HG03432 (cell line): Measurements from ENCODE around the gene MACROD2.
A peak's percentile ranks its signal among the peaks of the same experiment; 100 is the strongest.
"Not testable (repeated sequence)": the region's sequence is repeated elsewhere in the genome, so short reads cannot be mapped to it uniquely, and the experiment has no call there.

ENCODE experiments used
- ATAC-seq: cut with Tn5 transposase; IDR thresholded peaks from one replicate; pipeline ENCODE4 v1.9.1; 2021; ENCODE audit warnings: mild to moderate bottlenecking, moderate library complexity; ENCODE audit not compliant: unreplicated experiment

The MACROD2 gene

DNA sequence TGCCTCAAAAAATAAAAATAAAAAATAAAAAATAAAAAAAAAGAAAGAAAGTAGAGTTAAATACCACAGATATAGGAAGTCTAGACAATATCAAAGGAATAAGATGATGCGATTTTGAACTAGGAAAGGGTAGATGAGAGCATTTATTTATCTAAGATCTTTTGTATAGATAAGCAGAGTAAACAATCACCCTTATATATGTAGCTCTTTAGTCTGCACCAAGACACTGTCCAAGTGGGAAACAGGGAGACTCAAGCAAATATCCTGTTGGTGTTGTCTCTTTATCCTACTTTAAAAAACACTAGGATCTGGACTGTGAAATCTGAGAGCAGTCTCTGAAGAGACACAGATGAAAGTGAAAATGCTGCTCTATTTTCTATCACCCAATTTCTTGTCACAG is 929.1 kb downstream of the MACROD2 start:
- no peak for ATAC-seq

DNA sequence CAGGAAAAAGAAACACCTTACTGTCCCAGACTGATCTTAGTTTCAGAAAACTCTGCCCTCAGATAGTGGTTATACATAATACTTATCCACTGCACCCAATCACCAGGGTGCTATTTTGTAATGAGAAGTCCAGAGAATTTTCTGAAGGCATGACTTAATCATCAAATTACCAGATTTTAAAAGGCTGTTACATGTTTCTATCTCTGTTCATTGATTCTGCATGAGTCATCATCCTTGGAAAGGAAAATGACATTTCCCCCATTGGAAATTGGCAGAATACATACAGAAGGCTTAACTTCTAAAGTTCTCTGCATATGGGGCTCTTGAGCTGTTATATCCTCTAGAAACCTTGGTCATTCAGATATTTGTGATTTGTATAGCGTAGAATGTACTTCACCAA is 930.0 kb downstream of the MACROD2 start:
- ATAC-seq = no peak

GRCh38 chr20:14926436-14926835 is 931.1 kb downstream of the MACROD2 start:
- not testable (repeated sequence) for ATAC-seq

DNA sequence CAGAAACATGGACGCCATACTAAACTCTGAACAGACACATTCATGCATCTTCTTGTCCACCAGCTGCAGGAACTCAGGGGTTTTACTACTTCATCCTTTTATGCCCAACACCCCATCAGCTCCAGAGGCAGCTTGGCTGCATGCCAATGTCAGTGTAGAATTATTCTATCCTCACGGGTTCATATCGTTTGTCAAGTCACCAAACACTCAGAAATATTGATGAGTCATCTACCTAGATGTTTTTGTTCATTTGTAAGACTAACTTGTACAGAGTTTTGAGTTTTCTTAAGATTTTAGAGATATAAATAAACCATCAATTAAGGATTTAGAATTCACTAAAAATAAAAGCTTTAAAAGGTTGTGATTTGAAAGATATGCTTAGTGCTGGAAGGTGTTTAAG is 932.8 kb downstream of the MACROD2 start:
- ATAC-seq = no peak

DNA sequence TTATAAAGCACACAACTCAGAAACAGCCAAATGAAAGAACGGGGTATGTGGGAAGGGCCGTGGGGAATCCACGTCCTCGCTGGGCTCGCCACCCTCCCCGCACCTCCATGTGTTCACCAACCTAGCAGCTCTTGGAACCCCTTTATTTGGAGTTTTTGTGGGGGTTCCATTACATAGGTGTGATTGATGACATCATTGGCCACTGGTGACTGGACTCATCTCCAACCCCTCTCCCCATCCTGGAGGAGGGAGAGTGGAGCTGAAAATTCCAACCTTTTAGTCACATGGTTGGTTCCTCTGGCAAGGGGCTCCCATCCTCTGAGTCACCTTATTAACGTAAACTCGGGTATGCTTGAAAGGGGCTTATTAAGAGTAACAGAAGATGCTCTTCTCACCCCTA is 934.1 kb downstream of the MACROD2 start:
- ATAC-seq = no peak

- no peak for ATAC-seq
Observed at GRCh38 chr20:14932040-14932439, 936.7 kb downstream of the MACROD2 start.

DNA sequence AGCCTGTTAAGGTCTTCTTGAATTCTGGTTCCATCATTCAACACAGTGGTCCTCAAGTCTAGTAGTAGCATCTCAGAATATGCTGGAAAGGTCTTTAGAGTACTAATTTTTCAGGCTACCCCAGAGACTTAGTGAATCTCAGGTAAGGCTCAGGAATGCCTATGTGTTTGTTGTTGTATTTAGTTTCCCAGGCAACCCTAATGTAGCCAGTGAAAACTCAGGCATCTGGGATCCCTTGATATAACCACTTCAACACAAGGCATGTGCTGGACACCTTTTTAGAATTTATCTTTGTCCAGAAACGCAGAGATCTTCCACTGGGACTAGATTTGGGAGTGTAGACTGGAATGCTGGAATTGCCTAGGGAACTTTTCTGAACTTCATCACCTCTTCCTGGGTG is 940.0 kb downstream of the MACROD2 start:
- ATAC-seq = no peak

- no peak for ATAC-seq
Observed at GRCh38 chr20:14937021-14937420, 941.7 kb downstream of the MACROD2 start.

GRCh38 chr20:14937846-14938245 is 942.5 kb downstream of the MACROD2 start:
- no peak for ATAC-seq

GRCh38 chr20:14947536-14947935 is 952.2 kb downstream of the MACROD2 start:
- no peak for ATAC-seq

GRCh38 chr20:14947946-14948345 is 952.6 kb downstream of the MACROD2 start:
- ATAC-seq = no peak

GRCh38 chr20:14948416-14948815 is 953.1 kb downstream of the MACROD2 start:
- ATAC-seq = no peak

DNA sequence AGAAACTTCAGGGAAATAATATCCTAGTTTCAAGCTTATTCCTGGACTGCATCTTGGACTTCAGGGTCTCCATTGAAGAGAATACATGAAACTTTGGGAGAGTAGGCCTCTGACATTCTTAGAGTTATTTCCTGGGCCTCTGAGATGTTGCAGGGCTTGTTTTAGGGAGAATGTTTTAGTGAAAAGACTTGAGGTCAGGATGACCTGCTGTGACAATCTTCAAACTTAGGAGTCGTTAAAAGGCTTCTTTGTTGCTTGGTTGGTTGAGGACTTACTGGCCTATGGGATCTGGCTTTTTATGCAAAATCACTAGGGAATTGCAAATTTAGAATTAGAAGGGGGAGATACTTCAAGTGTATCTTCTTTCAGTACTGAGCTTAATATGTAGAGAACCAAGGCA is 955.3 kb downstream of the MACROD2 start:
- ATAC-seq = no peak

DNA sequence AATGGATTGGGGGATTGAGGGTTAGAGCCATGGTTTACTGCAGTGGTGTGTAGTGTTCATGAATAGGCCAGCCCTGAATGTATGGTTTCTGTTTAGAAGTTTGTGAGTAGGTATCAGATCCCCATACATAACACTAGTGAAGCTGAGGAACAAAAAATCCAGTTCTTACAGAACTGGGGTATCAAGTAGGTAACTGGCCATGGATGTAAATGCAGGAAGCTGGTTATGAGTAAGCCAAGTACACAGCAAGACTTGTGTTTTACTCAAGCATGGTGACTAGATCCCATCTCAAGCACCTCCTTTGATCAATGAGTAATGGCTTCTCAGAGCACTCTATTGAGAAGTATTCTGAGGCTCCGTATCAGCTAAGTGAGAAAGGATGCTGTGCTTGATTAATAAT is 955.8 kb downstream of the MACROD2 start:
- ATAC-seq = peak; percentile 50

DNA sequence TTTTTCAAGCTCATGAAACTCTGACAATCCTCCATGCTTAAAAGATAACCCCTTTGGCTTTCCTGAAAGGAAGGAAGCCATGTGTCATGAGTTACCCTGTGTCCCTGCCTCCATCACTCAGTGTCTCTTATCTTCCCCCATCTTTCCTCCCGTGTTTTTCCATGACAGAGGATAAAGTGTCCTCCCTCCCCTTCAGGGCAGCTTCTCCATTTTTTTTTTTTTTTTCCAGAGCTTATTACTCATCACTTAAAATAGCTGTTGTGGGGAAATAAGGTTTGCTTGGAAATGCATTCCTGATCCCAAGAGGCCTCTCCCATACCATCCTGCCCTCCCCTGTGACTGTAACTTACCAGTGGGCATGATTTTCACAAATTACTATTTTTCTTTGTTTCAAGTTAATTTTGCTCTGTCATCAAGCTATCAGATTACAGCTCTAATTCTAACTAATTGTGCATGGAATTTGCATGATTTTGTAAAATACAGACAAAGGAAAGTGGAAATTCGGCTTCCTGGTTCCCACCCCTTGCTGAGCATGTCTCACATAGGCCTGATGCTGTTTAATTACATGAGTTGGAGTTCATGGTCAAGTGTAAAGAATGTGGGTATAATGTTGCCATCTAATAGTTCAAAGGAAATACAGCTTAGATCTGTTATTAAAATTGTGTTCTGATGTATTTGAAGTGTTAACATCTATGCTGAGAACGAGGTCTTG is 956.5 kb downstream of the MACROD2 start:
- ATAC-seq = no peak

GRCh38 chr20:14953736-14954135 is 958.4 kb downstream of the MACROD2 start:
- ATAC-seq = no peak

DNA sequence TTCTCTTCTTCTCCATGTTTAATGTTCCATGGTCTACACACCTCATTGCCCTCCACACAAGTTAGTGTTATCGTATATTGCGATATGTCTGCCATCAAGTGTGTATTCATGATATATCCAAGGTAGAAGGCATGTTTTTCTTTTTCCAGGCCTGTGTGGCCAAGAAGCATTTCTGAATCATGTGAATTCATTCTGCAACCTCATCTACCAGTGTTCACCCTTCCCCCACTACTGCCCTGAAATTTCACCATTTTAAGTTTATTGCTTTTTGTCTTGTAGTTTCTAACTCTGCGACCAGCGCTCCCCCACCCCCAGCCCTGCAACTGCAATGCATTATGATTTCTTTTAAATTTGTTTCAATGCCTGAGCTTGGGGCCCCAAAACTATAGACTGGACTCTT is 960.1 kb downstream of the MACROD2 start:
- no peak for ATAC-seq

DNA sequence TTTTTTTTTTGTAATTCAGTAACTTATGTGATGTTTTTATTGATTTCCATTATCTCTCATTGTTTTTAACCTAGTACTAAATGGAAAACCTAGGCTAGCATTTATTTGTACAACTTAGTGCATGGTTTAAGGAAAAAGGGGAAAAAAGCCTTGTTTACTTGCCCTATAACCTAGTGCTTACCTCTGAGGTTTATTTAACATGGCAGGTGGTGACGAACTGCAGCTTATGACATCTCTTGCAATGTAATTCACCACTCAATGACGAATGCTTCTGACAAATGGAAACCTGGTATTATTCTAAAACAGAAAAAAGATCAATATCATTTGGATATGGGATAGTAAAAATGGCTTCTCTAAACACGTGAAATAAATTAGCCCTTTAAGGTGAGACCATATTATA is 960.7 kb downstream of the MACROD2 start:
- no peak for ATAC-seq

GRCh38 chr20:14956538-14956937 is 961.2 kb downstream of the MACROD2 start:
- ATAC-seq = no peak

GRCh38 chr20:14957402-14957801 is 962.1 kb downstream of the MACROD2 start:
- no peak for ATAC-seq

GRCh38 chr20:14958626-14959025 is 963.3 kb downstream of the MACROD2 start:
- no peak for ATAC-seq

DNA sequence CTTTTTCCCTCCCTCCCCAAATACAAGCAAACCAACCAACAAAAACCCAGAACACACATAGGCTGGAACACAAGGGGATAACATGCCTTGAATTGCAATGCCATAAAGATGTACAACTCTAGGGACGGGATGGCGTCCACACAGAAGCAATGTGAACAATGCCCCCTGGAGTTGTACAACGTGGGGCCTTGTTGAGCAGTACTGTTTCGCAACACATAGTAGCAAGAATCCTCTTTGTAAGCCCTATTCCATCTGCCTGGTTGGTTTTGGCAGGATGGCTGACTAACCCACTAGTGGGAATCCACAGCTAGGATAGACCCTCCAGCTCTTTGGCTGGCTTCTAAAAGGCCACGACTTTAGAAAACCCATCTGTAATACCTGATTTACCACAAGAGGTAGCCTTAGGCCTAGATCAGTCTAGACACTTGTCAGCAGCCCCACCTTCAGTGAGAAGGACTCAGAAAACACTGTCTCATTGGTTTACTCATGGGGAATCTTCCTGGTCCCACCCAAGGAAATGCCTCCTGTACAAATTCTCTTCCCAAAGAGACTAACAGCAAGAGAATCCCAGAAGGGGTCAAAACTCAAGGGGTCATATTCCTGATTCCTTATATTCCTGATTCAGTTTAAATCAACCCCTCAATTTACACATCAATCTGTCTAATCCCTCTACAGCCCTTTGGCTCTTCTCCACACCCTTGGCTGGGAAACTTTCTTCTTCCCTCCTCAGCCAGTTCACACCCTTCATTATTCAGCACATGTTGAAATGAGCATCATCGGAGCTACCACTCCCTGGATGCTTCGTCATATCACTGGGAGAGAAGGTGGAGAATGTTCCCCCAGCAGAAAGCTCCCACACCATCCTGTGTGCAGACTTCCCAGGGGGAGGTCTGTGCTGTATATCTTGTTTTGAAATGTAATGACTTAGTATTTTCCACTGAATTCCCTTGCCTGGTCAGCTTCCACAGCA is 964.5 kb downstream of the MACROD2 start:
- ATAC-seq = no peak
